GM12891 (cell line): ENCODE measurements around the gene SERPINB1.

ENCODE experiments used
- PAX5 ChIP-seq: IDR thresholded peaks from 2 replicates; pipeline ENCODE4 v1.6.1; 2011; ENCODE audit warnings: low read length, moderate library complexity, mild to moderate bottlenecking; ENCODE audit not compliant: insufficient read depth, severe bottlenecking
- POLR2A ChIP-seq: IDR thresholded peaks from 2 replicates; pipeline ENCODE4 v1.6.1; 2011; ENCODE audit warnings: low read depth, low read length, control low read depth
- POLR2AphosphoS5 ChIP-seq: IDR thresholded peaks from 2 replicates; pipeline ENCODE4 v1.6.1; 2011; ENCODE audit warnings: low read depth, low read length, control low read depth
- POU2F2 ChIP-seq: IDR thresholded peaks from 2 replicates; pipeline ENCODE4 v1.6.1; 2011; ENCODE audit warnings: low read depth, mild to moderate bottlenecking, control low read depth, low read length, moderate library complexity
- SPI1 ChIP-seq: IDR thresholded peaks from 2 replicates; pipeline ENCODE4 v1.6.1; 2011; ENCODE audit warnings: low read depth, low read length, control low read depth
- TAF1 ChIP-seq: IDR thresholded peaks from 2 replicates; pipeline ENCODE4 v1.6.1; 2011; ENCODE audit warnings: low read depth, low read length, control low read depth

DNA sequence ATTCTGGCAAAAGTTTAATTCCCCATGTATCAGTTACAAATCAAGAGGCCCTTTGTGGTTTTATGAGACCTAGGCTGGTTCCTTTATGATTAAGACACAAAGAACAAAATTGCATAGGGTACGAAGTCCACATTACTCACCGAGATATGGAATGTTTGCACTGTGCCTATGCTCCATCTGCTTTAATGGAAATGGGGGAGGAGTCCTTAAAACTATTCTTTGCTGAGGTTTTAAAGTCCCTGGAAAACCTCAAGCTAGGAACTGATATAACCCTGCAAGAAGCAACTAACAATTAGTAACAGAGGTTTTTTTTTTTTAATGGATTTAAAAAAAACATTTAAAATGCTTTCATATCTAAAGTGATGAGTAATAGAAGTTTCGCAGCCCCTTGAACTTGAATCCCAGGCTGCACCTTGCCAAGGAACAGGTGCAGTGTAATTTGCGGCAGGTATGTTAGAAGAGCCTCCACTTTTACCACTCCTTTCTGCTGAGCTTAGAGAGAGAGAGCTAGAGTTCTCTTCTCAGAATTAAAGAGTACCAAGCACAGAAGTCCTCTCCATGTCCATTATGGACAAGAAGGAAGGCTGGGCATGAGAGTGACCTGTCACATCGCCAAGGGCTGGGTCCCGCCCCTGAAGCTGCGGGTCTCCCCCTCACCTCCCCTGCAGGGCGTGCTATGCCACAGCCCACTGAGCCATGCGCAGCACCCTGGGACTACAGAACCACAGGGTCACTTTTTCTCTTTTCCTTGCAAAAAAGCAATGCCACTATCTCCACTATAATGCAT lies 2.3 kb downstream of the SERPINB1 start:
- TF ChIP-seq POLR2AphosphoS5 (no peak), POLR2A (no peak), TAF1 (no peak), POU2F2 (no peak), SPI1 (no peak), PAX5 (no peak)
